Measurements from ENCODE around the gene IGFL1.

DNA sequence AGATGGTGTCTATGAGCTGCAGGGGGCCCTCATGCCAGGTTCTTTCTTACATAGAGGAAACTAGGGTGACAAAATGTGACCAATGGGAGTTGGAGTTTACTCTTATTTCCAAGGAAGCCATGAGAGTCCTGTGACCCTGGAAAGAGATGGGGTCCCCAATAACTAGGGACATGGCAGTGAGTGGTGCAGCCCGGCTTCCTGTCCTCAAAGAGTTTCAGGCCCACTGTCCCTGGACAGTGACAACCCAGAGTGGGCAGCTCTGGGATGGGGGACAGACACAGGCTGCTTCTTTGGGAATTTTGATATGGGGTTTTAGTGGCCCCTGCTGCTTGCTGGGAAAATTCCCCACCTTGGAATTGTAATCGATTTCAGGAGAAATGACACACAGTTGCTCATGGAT is 8.4 kb upstream of the IGFL1 start:
- TF ChIP-seq, protein P1, sequence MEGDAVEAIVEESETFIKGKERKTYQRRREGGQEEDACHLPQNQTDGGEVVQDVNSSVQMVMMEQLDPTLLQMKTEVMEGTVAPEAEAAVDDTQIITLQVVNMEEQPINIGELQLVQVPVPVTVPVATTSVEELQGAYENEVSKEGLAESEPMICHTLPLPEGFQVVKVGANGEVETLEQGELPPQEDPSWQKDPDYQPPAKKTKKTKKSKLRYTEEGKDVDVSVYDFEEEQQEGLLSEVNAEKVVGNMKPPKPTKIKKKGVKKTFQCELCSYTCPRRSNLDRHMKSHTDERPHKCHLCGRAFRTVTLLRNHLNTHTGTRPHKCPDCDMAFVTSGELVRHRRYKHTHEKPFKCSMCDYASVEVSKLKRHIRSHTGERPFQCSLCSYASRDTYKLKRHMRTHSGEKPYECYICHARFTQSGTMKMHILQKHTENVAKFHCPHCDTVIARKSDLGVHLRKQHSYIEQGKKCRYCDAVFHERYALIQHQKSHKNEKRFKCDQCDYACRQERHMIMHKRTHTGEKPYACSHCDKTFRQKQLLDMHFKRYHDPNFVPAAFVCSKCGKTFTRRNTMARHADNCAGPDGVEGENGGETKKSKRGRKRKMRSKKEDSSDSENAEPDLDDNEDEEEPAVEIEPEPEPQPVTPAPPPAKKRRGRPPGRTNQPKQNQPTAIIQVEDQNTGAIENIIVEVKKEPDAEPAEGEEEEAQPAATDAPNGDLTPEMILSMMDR (conservative IDR thresholded peaks at IDR 0.05; ENCODE audit: low read length), result no peak
- TF ChIP-seq EZH2phosphoT487 (IDR thresholded peaks at IDR 0.05; ENCODE audit: borderline replicate concordance, low read depth, low read length), result no peak

All from OCI-LY7 (cell line).